Measurements from ENCODE around the gene C4BPA.

The C4BPA gene

GRCh38 chr1:207081806-207082205 lies 22.2 kb upstream of the C4BPA start:
- no peak for TF ChIP-seq CTCF (IDR thresholded peaks at IDR 0.05; ENCODE audit: insufficient read depth, missing control alignments)
- DNase-seq (ENCODE audit: insufficient read length, low spot score) (no peak), FAIRE-seq (no peak)

DNA sequence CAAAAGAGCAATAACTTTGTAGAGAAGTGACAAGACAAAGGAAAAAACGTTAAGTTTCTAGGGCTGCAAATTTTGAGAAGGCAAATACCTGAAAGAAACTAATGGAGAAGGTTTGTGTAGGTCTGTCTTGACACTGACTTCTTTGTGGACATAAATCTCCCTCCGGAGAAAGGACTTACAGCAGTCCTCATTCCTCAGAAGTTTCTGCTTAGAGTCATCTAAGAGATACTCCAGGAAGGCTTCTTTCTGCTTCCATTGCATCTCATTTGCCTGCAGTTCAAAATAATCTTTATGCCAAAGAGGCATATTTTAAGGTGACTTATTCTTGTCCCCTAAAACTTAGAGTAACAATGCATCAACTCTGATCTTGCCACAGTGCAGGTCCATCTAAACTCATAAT lies 19.8 kb upstream of the C4BPA start:
- TF ChIP-seq CTCF (IDR thresholded peaks at IDR 0.05; ENCODE audit: insufficient read depth, missing control alignments), result no peak
- FAIRE-seq (no peak), DNase-seq (ENCODE audit: insufficient read length, low spot score) (no peak)

GRCh38 chr1:207084701-207085180 lies 19.3 kb upstream of the C4BPA start:
- peak; percentile 53 for TF ChIP-seq CTCF (IDR thresholded peaks at IDR 0.05; ENCODE audit: insufficient read depth, missing control alignments)
- DNase-seq (ENCODE audit: insufficient read length, low spot score) (no peak), FAIRE-seq (no peak)

DNA sequence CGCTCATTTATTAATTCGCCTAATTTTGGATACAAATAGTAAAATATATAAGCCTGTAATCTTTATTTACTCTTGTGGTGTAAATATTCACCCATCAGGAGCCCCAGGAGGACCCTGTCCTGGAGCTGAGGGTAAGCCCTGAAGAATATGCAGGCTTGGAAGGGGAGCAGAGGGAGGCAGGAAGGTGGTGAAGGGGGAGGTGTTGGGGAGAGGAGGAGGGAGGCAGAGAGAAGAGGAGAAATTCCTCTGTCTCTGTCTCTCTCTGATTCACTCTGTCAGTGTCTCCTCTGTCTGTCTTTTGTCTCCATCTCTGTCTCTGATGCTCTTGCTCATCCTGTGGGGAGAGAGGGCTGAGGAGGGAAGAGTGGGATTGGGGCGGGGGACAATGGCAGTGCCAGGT lies 18.1 kb upstream of the C4BPA start:
- DNase-seq (ENCODE audit: insufficient read length, low spot score) (no peak), FAIRE-seq (no peak)
- no peak for TF ChIP-seq CTCF (IDR thresholded peaks at IDR 0.05; ENCODE audit: insufficient read depth, missing control alignments)

GRCh38 chr1:207088161-207088560 lies 15.9 kb upstream of the C4BPA start:
- FAIRE-seq (no peak), DNase-seq (ENCODE audit: insufficient read length, low spot score) (no peak)
- no peak for TF ChIP-seq CTCF (IDR thresholded peaks at IDR 0.05; ENCODE audit: insufficient read depth, missing control alignments)

DNA sequence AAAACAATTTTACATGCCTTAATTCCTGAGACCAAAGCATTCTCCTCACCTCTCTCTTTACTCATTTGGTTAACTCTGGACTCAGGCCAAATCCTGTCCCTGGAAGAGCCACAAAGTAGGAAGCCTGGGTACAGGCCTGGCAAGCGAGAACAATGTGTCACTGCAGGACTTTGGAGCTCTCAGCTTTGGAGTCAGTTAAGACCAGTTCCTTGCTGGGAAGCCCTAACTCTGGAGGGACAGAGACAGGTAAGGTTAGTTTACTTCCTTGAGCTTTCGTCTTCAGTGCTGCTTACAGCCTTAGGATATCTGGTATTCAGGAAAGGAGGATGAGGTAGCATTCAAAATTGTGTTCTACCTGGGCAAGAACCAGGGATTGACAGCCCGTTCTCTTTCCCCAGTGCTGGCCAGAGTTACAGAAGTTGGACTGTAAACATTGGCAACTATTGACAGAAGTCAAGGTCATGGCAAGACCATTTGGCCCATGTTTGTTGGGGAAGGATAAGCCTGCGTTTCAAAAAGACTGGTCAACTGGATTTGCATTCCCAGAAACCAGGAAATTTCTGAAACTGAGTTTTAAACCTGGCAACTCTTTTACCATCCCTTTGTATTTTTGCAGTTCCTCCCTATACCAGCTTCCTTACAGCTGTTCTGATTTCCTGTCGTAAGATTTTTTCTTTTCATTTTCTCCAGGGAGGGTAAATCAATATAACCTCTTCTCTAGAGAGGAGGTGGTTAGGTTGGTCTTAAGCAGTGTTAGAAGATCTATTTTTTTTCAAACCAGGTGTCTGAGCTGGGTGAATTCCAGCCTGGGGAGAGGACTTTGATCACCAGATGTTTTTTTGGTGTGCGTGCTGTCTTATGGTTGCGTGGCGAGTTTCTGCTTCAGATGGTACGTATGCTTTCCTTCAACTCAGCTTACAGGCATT lies 15.1 kb upstream of the C4BPA start, which contains the start of gene C4BPB:
Gene C4BPB, plus strand, starts transcription at position 160 of the 926 bp plus-strand sequence. Its CDS starts 672 bp downstream, at position 832.
- no peak for TF ChIP-seq CTCF (IDR thresholded peaks at IDR 0.05; ENCODE audit: insufficient read depth, missing control alignments)
- FAIRE-seq (no peak), DNase-seq (ENCODE audit: insufficient read length, low spot score) (no peak)
